GM12878 (cell line): ENCODE data around the gene S100A11. TPM values are rescaled to one million over a fixed set of nuclear protein-coding genes. Genes with fewer than 3 reads are reported as not detected.

Source experiments
- ATAC-seq: fragments of 200-7000 bp; cut with Tn5 transposase; 3 replicates; pipeline ENCODE4 v1.9.1; 2020; ENCODE audit warnings: mild to moderate bottlenecking, moderate library complexity
- BruUV-seq: library from RNA; stranded (reverse); fragments of 400-500 nt; replicated peaks from 2 replicates; lab custom pipeline; 2021; lab: Mats Ljungman, UMichigan
- CTCF ChIA-PET: fragments of 300-600 bp; sonication (Branson Sonifier 250); formaldehyde crosslinking; extraction: SDS; loops from one replicate; lab custom pipeline; 2021; ENCODE audit warnings: inconsistent platforms; lab: Yijun Ruan, JAX
- POLR2A ChIA-PET: fragments of 350-600 bp; formaldehyde crosslinking; extraction: SDS; loops from one replicate; lab custom pipeline; 2021; ENCODE audit warnings: inconsistent platforms; lab: Charles Lee
- RAD21 ChIA-PET: fragments of 300-600 bp; sonication (Branson Sonifier 250); formaldehyde crosslinking; loops from one replicate; lab custom pipeline; 2023; ENCODE audit warnings: antibody characterized with exemption; ENCODE audit not compliant: unreplicated experiment; lab: Charles Lee
- SMC1A ChIA-PET: fragments of 300-600 bp; sonication (Branson Sonifier 250); formaldehyde crosslinking; loops from one replicate; lab custom pipeline; 2023; ENCODE audit not compliant: unreplicated experiment, uncharacterized antibody; lab: Charles Lee
- DNase-seq: peaks from one replicate; pipeline ENCODE4 v3.0.0-alpha.2; 2011; ENCODE audit warnings: low read depth, low spot score
- FAIRE-seq: peaks from 3 replicates; lab custom pipeline; 2011; peaks lifted over from hg19 to GRCh38; lab: Jason Lieb, UNC
- H2AFZ ChIP-seq: 2 replicates; pipeline ENCODE4 v1.6.0; 2011; ENCODE audit warnings: low read depth, low read length, control low read depth; ENCODE audit not compliant: control insufficient read depth
- H3K27ac ChIP-seq: 2 replicates; pipeline ENCODE4 v1.5.1; 2011; ENCODE audit warnings: control low read depth; ENCODE audit not compliant: control insufficient read depth, insufficient read depth
- H3K27me3 ChIP-seq, 2 experiments: replicated peaks in 1 of 2; 2 replicates each; pipeline versions ENCODE4 v1.6.0 to v1.6.1; 2011; ENCODE audit warnings: low read length in 1 of 2; ENCODE audit not compliant: control insufficient read depth in 2 of 2, insufficient read depth in 2 of 2
- H3K36me3 ChIP-seq, 2 experiments: 2 replicates each; pipeline ENCODE4 v1.5.1; 2011; ENCODE audit warnings: low read length in 1 of 2; ENCODE audit not compliant: control insufficient read depth in 2 of 2, insufficient read depth in 2 of 2
- H3K4me1 ChIP-seq: 2 replicates; pipeline ENCODE4 v1.6.1; 2011; ENCODE audit warnings: mild to moderate bottlenecking, low read length, moderate library complexity, mixed read lengths; ENCODE audit not compliant: control insufficient read depth, insufficient read depth
- H3K4me2 ChIP-seq: 2 replicates; pipeline ENCODE4 v1.6.0; 2011; ENCODE audit warnings: control low read depth; ENCODE audit not compliant: control insufficient read depth, insufficient read depth
- H3K4me3 ChIP-seq: fragments of 200-600 bp; sonication (generic); 2 replicates; pipeline ENCODE4 v1.5.1; 2016
- H3K79me2 ChIP-seq: 2 replicates; pipeline ENCODE4 v1.6.0; 2011; ENCODE audit warnings: low read length; ENCODE audit not compliant: control insufficient read depth, insufficient read depth
- H3K9ac ChIP-seq: 2 replicates; pipeline ENCODE4 v1.8.0; 2011; ENCODE audit warnings: low read length, control low read depth, mixed read lengths; ENCODE audit not compliant: control insufficient read depth, insufficient read depth
- H3K9me3 ChIP-seq: replicated peaks from 3 replicates; pipeline ENCODE4 v1.5.1; 2011; ENCODE audit warnings: mild to moderate bottlenecking, low read length; ENCODE audit not compliant: control insufficient read depth, insufficient read depth
- H4K20me1 ChIP-seq: 2 replicates; pipeline ENCODE4 v1.6.0; 2011; ENCODE audit not compliant: control insufficient read depth, insufficient read depth
- BCLAF1 ChIP-seq: fragments of 450-650 bp; IDR thresholded peaks from 2 replicates; pipeline ENCODE4 v1.6.1; 2017; ENCODE audit warnings: antibody characterized with exemption, mild to moderate bottlenecking, moderate library complexity
- CBFB ChIP-seq: IDR thresholded peaks from 2 replicates; pipeline ENCODE4 v1.6.1; 2016; ENCODE audit warnings: antibody characterized with exemption, low read depth
- ETV6 ChIP-seq, 2 experiments: fragments of 450-650 bp in 1 of 2; IDR thresholded peaks in 1 of 2; conservative IDR thresholded peaks in 1 of 2; 2 replicates each; pipeline ENCODE4 v1.6.1; 2014; ENCODE audit warnings: antibody characterized with exemption in 1 of 2, borderline replicate concordance in 1 of 2, low read depth in 1 of 2, mild to moderate bottlenecking in 1 of 2, moderate library complexity in 1 of 2
- IKZF2 ChIP-seq, 2 experiments: fragments of 450-650 bp; IDR thresholded peaks; 2 replicates each; pipeline ENCODE4 v1.6.1; 2017; ENCODE audit warnings: mild to moderate bottlenecking in 2 of 2, moderate library complexity in 2 of 2
- JUNB ChIP-seq: IDR thresholded peaks from 2 replicates; pipeline ENCODE4 v1.6.1; 2016; ENCODE audit warnings: antibody characterized with exemption, mild to moderate bottlenecking
- KDM1A ChIP-seq: fragments of 200-600 bp; sonication (generic); IDR thresholded peaks from 2 replicates; pipeline ENCODE4 v1.6.1; 2016; ENCODE audit warnings: borderline replicate concordance
- MAX ChIP-seq: IDR thresholded peaks from 2 replicates; pipeline ENCODE4 v1.6.1; 2012; ENCODE audit warnings: low read depth, low read length, improper control_type of control experiment
- MXI1 ChIP-seq: fragments of 150-350 bp; IDR thresholded peaks from 2 replicates; pipeline ENCODE4 v1.6.1; 2011; ENCODE audit warnings: low read depth, mild to moderate bottlenecking, inconsistent platforms, low read length, improper control_type of control experiment
- PML ChIP-seq: IDR thresholded peaks from 2 replicates; pipeline ENCODE4 v1.6.1; 2012; ENCODE audit warnings: low read length, inconsistent platforms
- SREBF1 ChIP-seq: IDR thresholded peaks from 2 replicates; pipeline ENCODE4 v1.6.1; 2012; ENCODE audit warnings: mild to moderate bottlenecking, low read length
- WGBS: methylation state at CpG from one replicate; pipeline ENCODE4 v1.1.6; 2016; ENCODE audit warnings: low lambda C conversion rate; ENCODE audit not compliant: insufficient replicate concordance, insufficient coverage; ENCODE audit errors: missing lambda C conversion rate; 5-methylcytosine and 5-hydroxymethylcytosine counted together
- in situ Hi-C: fragments of 300-500 bp; cut with MboI; formaldehyde crosslinking; loops from 9 replicates; pipeline ENCODE4 v1.14.3; 2018; ENCODE audit warnings: mixed read lengths
- intact Hi-C: fragments of 100-400 bp; cut with micrococcal nuclease; formaldehyde crosslinking; loops from one replicate; pipeline ENCODE4 v1.14.2; 2022; ENCODE audit not compliant: unreplicated experiment
- polyA plus RNA-seq, 11 experiments: library from polyadenylated mRNA; depleted of rRNA in 4 of 11; unstranded in 6 of 11; stranded (reverse) in 5 of 11; fragments of >200 nt; fragmentation: Nextera tagmentation in 4 of 11; fragmentation: Illumina TruSeq in 1 of 11; extraction: Ambion mirVana in 4 of 11; extraction: Trizol in 1 of 11; gene quantifications; 1 replicate in 1 of 11; 2 replicates in 10 of 11; pipeline versions ENCODE4 v1.2.1 to v1.2.3, GENCODE V29; 2011 to 2016; ENCODE audit warnings: inconsistent platforms in 2 of 11, missing spikeins in 2 of 11, low read depth in 1 of 11
- total RNA-seq, 4 experiments: library from RNA; depleted of rRNA in 3 of 4; stranded (reverse); fragments of >200 nt in 3 of 4; fragmentation: Illumina TruSeq in 1 of 4; extraction: Trizol in 1 of 4; gene quantifications; 2 replicates each; pipeline versions ENCODE4 v1.2.1 to v1.2.3, GENCODE V29; 2013 to 2021
- TF ChIP-seq, protein P1 (sequence below): fragments of 150-350 bp; IDR thresholded peaks from 2 replicates; pipeline ENCODE4 v1.6.1; 2016; ENCODE audit warnings: low read depth, low read length
- TF ChIP-seq, protein P2 (sequence below): fragments of 450-650 bp; IDR thresholded peaks from 2 replicates; pipeline ENCODE4 v1.6.1; 2017; ENCODE audit warnings: low read depth, mild to moderate bottlenecking, moderate library complexity

The S100A11 gene
- total and polyA plus RNA-seq, 10 of the 15 experiments (the other 5 are each of a cell fraction or from before 2014, with no cell fraction given) = 9.0 to 134 (median 62.7) TPM

- H3K4me1 ChIP-seq = no peaks in the 10 kb centered on the region
- no peak overlapping the region for H2AFZ ChIP-seq
- H3K4me3 ChIP-seq = no peak overlapping the region
- intact Hi-C loops = no loop called here
- H3K79me2 ChIP-seq = no peaks in the 10 kb centered on the region
- ChIA-PET RAD21 (no interaction called here), SMC1A (no interaction called here), CTCF (no interaction called here), POLR2A (no interaction called here)
- H3K36me3 ChIP-seq = no peaks in the 10 kb centered on the region
- H3K4me2 ChIP-seq = no peak overlapping the region
- H3K9ac ChIP-seq = no peak overlapping the region
- peaks cover 2 to 4% of the 10 kb centered on the region in 2 experiments; a peak in 3 of 4 replicates for H3K27me3 ChIP-seq
- no peak for FAIRE-seq
- no peak for ATAC-seq
- no peak for DNase-seq
- 17% methylated on average over 3 of the region's 3 CpGs for WGBS
- in situ Hi-C loops = no loop called here
- no TSS peak for BruUV-seq
- H3K9me3 ChIP-seq = no peaks in the 10 kb centered on the region
- H3K27ac ChIP-seq = no peak overlapping the region
- H4K20me1 ChIP-seq = no peaks in the 10 kb centered on the region
- TF ChIP-seq KDM1A (no peak), MAX (no peak), PML (no peak), ETV6 (conservative IDR thresholded peaks at IDR 0.05 in 1 of 2, IDR thresholded peaks at IDR 0.05 in 1 of 2; ENCODE audit: borderline replicate concordance in 1 of 2, low read depth in 1 of 2) (no peak), MXI1 (no peak), CBFB (no peak), JUNB (no peak), BCLAF1 (no peak), IKZF2 (IDR thresholded peaks at IDR 0.05) (no peak), SREBF1 (no peak)
- TF ChIP-seq, protein P1, sequence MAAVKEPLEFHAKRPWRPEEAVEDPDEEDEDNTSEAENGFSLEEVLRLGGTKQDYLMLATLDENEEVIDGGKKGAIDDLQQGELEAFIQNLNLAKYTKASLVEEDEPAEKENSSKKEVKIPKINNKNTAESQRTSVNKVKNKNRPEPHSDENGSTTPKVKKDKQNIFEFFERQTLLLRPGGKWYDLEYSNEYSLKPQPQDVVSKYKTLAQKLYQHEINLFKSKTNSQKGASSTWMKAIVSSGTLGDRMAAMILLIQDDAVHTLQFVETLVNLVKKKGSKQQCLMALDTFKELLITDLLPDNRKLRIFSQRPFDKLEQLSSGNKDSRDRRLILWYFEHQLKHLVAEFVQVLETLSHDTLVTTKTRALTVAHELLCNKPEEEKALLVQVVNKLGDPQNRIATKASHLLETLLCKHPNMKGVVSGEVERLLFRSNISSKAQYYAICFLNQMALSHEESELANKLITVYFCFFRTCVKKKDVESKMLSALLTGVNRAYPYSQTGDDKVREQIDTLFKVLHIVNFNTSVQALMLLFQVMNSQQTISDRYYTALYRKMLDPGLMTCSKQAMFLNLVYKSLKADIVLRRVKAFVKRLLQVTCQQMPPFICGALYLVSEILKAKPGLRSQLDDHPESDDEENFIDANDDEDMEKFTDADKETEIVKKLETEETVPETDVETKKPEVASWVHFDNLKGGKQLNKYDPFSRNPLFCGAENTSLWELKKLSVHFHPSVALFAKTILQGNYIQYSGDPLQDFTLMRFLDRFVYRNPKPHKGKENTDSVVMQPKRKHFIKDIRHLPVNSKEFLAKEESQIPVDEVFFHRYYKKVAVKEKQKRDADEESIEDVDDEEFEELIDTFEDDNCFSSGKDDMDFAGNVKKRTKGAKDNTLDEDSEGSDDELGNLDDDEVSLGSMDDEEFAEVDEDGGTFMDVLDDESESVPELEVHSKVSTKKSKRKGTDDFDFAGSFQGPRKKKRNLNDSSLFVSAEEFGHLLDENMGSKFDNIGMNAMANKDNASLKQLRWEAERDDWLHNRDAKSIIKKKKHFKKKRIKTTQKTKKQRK = no peak
- TF ChIP-seq, protein P2, sequence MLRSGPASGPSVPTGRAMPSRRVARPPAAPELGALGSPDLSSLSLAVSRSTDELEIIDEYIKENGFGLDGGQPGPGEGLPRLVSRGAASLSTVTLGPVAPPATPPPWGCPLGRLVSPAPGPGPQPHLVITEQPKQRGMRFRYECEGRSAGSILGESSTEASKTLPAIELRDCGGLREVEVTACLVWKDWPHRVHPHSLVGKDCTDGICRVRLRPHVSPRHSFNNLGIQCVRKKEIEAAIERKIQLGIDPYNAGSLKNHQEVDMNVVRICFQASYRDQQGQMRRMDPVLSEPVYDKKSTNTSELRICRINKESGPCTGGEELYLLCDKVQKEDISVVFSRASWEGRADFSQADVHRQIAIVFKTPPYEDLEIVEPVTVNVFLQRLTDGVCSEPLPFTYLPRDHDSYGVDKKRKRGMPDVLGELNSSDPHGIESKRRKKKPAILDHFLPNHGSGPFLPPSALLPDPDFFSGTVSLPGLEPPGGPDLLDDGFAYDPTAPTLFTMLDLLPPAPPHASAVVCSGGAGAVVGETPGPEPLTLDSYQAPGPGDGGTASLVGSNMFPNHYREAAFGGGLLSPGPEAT = no peak
Observed at GRCh38 chr1:152072311-152072710, 35.5 kb upstream of the S100A11 start.
